HepG2 (cell line): Measurements from ENCODE around the gene RHOG. TPM values are rescaled to one million over a fixed set of nuclear protein-coding genes. Genes with fewer than 3 reads are reported as not detected.
A peak's percentile ranks its signal among the peaks of the same experiment; 100 is the strongest.

Source experiments
- CBFB ChIP-seq: sonication (generic); formaldehyde crosslinking; IDR thresholded peaks from 2 replicates; pipeline ENCODE4 v1.4.0; 2020; ENCODE audit warnings: missing genetic modification reagents
- HNRNPH1 ChIP-seq: fragments of 200-400 bp; formaldehyde crosslinking; optimal IDR thresholded peaks from 2 replicates; pipeline ENCODE3; 2017; ENCODE audit warnings: mild to moderate bottlenecking, low read depth, low read length
- LCORL ChIP-seq, 2 experiments: fragments of 450-650 bp in 1 of 2; sonication (generic) in 1 of 2; formaldehyde crosslinking in 1 of 2; IDR thresholded peaks; 2 replicates each; pipeline versions ENCODE4 v1.5.0 to v1.6.1; 2017 to 2020; ENCODE audit warnings: antibody characterized with exemption in 1 of 2, missing genetic modification reagents in 1 of 2
- MAFF ChIP-seq: IDR thresholded peaks from 2 replicates; pipeline ENCODE4 v1.6.1; 2011; ENCODE audit warnings: low read depth, low read length, improper control_type of control experiment
- SMAD1 ChIP-seq: sonication (generic); formaldehyde crosslinking; IDR thresholded peaks from 2 replicates; pipeline ENCODE4 v1.4.0; 2020; ENCODE audit warnings: missing genetic modification reagents, low read depth, mild to moderate bottlenecking, borderline replicate concordance
- ZNF143 ChIP-seq: sonication (generic); formaldehyde crosslinking; IDR thresholded peaks from 2 replicates; pipeline ENCODE4 v1.4.0; 2020; ENCODE audit warnings: missing genetic modification reagents
- ZNF430 ChIP-seq: sonication (generic); formaldehyde crosslinking; IDR thresholded peaks from 2 replicates; pipeline ENCODE4 v1.9.0; 2021; ENCODE audit warnings: mild to moderate bottlenecking, missing genetic modification reagents
- ZNF776 ChIP-seq: sonication (generic); formaldehyde crosslinking; IDR thresholded peaks from 2 replicates; pipeline ENCODE4 v1.4.0; 2020; ENCODE audit warnings: mild to moderate bottlenecking, missing genetic modification reagents
- polyA plus RNA-seq, 8 experiments: library from polyadenylated mRNA; depleted of rRNA in 3 of 8; stranded (reverse) in 7 of 8; unstranded in 1 of 8; fragments of >200 nt; fragmentation: Illumina TruSeq in 4 of 8; extraction: Trizol in 4 of 8; gene quantifications; 2 replicates each; pipeline versions ENCODE4 v1.2.1 to v1.2.3, GENCODE V29; 2011 to 2016; ENCODE audit warnings: low read depth in 4 of 8, missing spikeins in 1 of 8, mixed read lengths in 1 of 8; ENCODE audit not compliant: insufficient read depth in 1 of 8
- total RNA-seq, 5 experiments: library from RNA; depleted of rRNA; stranded (reverse); fragments of >200 nt; fragmentation: Illumina TruSeq; extraction: Trizol; gene quantifications; 2 replicates each; pipeline ENCODE4 v1.2.3, GENCODE V29; 2016; ENCODE audit warnings: low read depth in 1 of 5
- TF ChIP-seq, protein P1 (sequence below): sonication (generic); formaldehyde crosslinking; IDR thresholded peaks from one replicate; pipeline ENCODE4 v1.5.1; 2020; ENCODE audit warnings: mild to moderate bottlenecking, missing genetic modification reagents; ENCODE audit errors: not compliant biosample characterization
- TF ChIP-seq, protein P2 (sequence below): sonication (generic); formaldehyde crosslinking; IDR thresholded peaks from 2 replicates; pipeline ENCODE4 v1.4.0; 2020; ENCODE audit warnings: missing genetic modification reagents
- TF ChIP-seq, protein P3 (sequence below): IDR thresholded peaks from 2 replicates; pipeline ENCODE4 v1.6.1; 2016; ENCODE audit warnings: missing compliant biosample characterization, missing genetic modification reagents, borderline replicate concordance
- TF ChIP-seq, protein P4 (sequence below): sonication (generic); formaldehyde crosslinking; IDR thresholded peaks from 2 replicates; pipeline ENCODE4 v1.4.0; 2020; ENCODE audit warnings: missing genetic modification reagents, mild to moderate bottlenecking, borderline replicate concordance
- TF ChIP-seq, protein P5 (sequence below): IDR thresholded peaks from 2 replicates; pipeline ENCODE4 v1.6.1; 2016; ENCODE audit warnings: low read depth, borderline replicate concordance

RHOG gene
- total and polyA plus RNA-seq, 2 of the 13 experiments (the other 11 are each of a cell fraction or from before 2014, with no cell fraction given), result 7.7 to 23.4 TPM

DNA sequence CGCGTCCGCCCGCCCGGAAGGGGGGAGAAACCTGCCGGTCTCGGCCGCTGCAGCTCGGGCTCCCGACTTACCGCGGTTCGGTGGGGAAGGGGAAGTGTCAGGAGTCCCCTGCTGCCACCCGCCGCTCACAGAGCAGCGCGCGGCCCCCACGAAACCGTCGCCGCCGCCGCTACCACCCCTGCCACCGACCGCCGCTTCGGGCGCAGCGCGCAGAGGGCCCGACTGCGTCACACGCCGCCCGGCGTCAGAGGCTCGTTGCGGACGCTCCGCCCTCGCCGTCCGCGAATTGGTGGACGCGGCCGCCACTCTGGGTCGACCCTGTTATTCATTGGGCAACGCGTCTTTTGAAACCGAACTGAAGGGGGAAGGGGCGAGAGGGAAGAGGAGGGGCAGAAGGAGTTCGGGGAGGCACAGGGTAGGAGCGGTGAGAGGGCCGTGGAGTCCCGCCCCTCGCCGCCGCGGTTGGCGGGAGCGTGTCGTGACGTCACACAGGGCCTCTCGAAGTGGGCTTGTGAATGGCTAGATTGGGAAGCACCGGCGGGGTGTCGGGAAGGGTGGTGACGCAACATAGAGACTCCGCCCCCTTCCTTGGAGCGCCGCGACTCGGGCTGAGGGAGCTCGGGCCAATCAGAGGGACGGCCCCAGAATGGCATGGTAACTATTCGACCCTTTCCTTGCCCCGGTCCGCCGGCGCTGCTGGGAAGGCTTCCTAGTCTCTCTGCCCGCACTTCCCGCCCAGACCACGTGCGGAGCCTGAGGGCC lies 43.2 kb downstream of the RHOG start, which contains the start of gene NUP98 (continued):
- TF ChIP-seq, protein P1, sequence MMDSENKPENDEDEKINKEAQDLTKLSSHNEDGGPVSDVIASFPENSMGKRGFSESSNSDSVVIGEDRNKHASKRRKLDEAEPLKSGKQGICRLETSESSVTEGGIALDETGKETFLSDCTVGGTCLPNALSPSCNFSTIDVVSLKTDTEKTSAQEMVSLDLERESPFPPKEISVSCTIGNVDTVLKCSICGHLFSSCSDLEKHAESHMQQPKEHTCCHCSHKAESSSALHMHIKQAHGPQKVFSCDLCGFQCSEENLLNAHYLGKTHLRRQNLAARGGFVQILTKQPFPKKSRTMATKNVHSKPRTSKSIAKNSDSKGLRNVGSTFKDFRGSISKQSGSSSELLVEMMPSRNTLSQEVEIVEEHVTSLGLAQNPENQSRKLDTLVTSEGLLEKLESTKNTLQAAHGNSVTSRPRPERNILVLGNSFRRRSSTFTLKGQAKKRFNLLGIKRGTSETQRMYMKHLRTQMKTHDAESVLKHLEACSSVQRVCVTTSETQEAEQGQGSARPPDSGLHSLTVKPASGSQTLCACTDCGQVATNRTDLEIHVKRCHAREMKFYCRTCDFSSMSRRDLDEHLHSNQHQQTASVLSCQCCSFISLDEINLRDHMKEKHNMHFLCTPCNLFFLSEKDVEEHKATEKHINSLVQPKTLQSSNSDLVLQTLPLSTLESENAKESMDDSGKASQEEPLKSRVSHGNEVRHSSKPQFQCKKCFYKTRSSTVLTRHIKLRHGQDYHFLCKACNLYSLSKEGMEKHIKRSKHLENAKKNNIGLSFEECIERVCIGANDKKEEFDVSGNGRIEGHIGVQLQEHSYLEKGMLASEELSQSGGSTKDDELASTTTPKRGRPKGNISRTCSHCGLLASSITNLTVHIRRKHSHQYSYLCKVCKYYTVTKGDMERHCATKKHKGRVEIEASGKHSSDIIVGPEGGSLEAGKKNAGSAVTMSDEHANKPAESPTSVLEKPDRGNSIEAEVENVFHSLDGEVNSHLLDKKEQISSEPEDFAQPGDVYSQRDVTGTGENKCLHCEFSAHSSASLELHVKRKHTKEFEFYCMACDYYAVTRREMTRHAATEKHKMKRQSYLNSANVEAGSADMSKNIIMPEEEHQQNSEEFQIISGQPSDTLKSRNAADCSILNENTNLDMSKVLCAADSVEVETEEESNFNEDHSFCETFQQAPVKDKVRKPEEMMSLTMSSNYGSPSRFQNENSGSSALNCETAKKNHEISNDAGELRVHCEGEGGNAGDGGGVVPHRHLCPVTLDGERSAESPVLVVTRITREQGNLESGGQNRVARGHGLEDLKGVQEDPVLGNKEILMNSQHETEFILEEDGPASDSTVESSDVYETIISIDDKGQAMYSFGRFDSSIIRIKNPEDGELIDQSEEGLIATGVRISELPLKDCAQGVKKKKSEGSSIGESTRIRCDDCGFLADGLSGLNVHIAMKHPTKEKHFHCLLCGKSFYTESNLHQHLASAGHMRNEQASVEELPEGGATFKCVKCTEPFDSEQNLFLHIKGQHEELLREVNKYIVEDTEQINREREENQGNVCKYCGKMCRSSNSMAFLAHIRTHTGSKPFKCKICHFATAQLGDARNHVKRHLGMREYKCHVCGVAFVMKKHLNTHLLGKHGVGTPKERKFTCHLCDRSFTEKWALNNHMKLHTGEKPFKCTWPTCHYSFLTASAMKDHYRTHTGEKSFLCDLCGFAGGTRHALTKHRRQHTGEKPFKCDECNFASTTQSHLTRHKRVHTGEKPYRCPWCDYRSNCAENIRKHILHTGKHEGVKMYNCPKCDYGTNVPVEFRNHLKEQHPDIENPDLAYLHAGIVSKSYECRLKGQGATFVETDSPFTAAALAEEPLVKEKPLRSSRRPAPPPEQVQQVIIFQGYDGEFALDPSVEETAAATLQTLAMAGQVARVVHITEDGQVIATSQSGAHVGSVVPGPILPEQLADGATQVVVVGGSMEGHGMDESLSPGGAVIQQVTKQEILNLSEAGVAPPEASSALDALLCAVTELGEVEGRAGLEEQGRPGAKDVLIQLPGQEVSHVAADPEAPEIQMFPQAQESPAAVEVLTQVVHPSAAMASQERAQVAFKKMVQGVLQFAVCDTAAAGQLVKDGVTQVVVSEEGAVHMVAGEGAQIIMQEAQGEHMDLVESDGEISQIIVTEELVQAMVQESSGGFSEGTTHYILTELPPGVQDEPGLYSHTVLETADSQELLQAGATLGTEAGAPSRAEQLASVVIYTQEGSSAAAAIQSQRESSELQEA (CRISPR knock-in tag), result peak; percentile 64
- TF ChIP-seq, protein P2, sequence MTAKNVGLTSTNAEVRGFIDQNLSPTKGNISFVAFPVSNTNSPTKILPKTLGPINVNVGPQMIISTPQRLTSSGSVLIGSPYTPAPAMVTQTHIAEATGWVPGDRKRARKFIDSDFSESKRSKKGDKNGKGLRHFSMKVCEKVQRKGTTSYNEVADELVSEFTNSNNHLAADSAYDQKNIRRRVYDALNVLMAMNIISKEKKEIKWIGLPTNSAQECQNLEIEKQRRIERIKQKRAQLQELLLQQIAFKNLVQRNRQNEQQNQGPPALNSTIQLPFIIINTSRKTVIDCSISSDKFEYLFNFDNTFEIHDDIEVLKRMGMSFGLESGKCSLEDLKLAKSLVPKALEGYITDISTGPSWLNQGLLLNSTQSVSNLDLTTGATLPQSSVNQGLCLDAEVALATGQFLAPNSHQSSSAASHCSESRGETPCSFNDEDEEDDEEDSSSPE (CRISPR knock-in tag), result peak; percentile 90
- TF ChIP-seq HNRNPH1 (no peak), SMAD1 (CRISPR knock-in tag) (peak; percentile 72; the same call in 1 of the 2 replicates), CBFB (0 out of 2 replicates have a peak, but pooled peaks have one; percentile 8), ZNF430 (peak; percentile 49), MAFF (no peak), ZNF776 (CRISPR knock-in tag) (no peak; the same call in 1 of the 2 replicates), LCORL (IDR thresholded peaks at IDR 0.05) (no peak), LCORL (CRISPR knock-in tag; IDR thresholded peaks at IDR 0.05) (no peak), ZNF143 (CRISPR knock-in tag) (peak; percentile 80)
- TF ChIP-seq, protein P3, sequence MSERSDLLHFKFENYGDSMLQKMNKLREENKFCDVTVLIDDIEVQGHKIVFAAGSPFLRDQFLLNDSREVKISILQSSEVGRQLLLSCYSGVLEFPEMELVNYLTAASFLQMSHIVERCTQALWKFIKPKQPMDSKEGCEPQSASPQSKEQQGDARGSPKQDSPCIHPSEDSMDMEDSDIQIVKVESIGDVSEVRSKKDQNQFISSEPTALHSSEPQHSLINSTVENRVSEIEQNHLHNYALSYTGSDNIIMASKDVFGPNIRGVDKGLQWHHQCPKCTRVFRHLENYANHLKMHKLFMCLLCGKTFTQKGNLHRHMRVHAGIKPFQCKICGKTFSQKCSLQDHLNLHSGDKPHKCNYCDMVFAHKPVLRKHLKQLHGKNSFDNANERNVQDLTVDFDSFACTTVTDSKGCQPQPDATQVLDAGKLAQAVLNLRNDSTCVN (CRISPR knock-in tag), result peak; percentile 42; the same call in 1 of the 2 replicates
- TF ChIP-seq, protein P4, sequence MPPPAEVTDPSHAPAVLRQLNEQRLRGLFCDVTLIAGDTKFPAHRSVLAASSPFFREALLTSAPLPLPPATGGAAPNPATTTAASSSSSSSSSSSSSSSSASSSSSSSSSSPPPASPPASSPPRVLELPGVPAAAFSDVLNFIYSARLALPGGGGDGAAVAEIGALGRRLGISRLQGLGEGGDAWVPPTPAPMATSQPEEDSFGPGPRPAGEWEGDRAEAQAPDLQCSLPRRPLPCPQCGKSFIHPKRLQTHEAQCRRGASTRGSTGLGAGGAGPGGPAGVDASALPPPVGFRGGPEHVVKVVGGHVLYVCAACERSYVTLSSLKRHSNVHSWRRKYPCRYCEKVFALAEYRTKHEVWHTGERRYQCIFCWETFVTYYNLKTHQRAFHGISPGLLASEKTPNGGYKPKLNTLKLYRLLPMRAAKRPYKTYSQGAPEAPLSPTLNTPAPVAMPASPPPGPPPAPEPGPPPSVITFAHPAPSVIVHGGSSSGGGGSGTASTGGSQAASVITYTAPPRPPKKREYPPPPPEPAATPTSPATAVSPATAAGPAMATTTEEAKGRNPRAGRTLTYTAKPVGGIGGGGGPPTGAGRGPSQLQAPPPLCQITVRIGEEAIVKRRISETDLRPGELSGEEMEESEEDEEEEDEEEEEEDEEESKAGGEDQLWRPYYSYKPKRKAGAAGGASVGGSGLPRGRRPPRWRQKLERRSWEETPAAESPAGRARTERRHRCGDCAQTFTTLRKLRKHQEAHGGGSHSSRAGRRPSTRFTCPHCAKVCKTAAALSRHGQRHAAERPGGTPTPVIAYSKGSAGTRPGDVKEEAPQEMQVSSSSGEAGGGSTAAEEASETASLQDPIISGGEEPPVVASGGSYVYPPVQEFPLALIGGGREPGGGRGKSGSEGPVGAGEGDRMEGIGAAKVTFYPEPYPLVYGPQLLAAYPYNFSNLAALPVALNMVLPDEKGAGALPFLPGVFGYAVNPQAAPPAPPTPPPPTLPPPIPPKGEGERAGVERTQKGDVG (CRISPR knock-in tag), result no peak
- TF ChIP-seq, protein P5, sequence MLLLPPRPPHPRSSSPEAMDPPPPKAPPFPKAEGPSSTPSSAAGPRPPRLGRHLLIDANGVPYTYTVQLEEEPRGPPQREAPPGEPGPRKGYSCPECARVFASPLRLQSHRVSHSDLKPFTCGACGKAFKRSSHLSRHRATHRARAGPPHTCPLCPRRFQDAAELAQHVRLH (CRISPR knock-in tag), result no peak; the same call in 1 of the 2 replicates
